Activated T-cell treated with anti-CD3 and anti-CD28 coated beads for 4 hours (primary cell): ENCODE measurements around the gene KRTAP4-3.
"Not testable (repeated sequence)": the region's sequence is repeated elsewhere in the genome, so short reads cannot be mapped to it uniquely, and the experiment has no call there.

Source experiments
- DNase-seq: peaks from one replicate; pipeline ENCODE4 v3.0.0-alpha.2; 2020

Gene KRTAP4-3

DNA sequence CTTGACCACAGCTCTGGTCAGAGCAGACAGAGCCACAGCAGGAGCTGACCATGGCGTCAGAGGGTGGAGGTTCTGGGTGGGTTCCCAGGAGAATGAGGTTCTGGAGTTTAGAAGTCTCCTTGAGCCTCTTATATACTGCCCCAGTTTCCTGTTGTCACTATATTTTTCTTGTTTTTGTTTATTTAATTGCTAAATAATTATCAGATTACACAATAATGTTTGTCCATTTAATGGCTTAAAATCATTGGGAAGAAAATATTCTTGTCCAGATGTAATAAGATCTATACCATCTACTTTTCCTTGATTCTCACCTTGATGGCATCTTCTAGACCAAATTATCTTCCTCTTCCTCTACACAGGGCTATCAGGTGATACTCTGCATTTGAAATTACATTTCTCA, at the start of gene KRTAP4-3:
KRTAP4-3 (minus strand) TSS at position 101 of the 400 bp plus-strand sequence; CDS start at position 52, 49 bp downstream.
- DNase-seq, result no peak

DNA sequence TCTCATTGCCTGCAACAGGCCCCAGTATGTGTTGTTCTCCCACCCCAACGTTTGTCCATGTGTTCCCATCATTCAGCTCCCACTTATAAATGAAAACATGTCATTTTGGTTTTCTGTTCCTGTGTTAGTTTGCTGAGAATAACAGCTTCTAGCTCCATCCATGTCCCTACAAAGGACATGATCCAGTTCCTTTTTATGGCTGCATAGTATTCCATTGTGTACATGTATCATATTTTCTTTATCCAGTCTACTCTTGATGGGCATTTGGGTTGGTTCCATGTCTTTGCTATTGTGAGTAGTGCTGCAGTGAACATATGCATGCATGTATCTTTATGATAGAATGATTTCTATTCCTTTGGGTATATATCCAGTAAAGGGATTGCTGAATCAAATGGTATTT, 47.7 kb upstream of the KRTAP4-3 start:
- DNase-seq, result no peak

DNA sequence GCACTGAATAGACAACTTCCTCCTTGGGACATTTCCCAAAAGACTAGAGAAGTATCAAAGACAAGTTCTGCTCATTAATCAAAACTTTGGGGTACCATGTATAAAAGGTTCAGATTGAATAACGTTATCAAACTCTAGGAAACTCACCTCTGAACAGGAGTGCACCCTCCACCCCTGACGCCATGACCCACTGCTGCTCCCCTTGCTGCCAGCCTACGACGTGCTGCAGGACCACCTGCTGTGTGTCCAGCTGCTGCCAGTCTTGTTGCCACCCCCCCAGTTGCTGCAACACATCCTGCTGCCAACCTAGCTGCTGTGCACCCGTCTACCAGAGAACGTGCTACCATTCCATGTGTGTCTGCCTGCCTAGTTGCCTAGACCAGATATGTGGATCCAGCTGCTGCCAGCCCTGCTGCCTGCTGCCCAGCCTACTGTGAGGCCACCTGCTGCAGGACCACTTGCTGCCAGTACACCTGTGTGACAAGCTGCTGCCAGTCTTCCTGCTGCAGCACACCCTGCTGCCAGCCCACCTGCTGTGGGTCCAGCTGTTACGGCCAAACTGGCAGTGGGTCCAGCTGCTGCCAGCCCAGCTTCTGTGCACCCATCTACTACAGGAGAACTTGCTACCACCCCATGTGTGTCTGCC, 44.6 kb upstream of the KRTAP4-3 start:
- no peak for DNase-seq

DNA sequence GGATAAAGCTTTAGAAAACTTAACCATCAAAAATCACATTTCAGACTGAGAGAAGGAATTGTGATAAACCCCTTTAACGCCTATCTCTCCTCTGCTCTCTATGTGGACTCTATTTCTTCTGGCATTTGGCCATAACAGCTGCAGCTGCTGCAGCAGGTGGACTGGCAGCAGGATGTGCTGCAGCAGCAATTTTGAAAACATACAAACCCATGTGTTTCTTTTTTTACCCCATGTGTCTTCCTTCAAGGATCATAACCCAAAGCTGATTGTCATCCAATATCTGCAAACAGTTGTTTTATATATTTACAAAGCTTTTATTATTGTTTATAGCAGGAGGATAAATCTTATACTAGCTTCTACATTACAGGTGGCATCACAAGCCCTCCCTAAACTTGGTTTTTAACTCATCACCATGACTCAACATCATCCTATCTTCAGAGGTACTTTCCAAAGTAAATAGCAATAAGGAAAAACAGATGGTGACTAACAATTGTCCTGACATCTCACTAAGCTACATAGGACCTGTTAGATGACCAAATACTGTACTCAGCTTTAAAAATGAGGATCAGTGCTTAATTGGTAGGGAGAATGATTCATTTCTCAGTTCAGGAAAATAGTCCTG, 43.9 kb upstream of the KRTAP4-3 start:
- DNase-seq, result no peak

DNA sequence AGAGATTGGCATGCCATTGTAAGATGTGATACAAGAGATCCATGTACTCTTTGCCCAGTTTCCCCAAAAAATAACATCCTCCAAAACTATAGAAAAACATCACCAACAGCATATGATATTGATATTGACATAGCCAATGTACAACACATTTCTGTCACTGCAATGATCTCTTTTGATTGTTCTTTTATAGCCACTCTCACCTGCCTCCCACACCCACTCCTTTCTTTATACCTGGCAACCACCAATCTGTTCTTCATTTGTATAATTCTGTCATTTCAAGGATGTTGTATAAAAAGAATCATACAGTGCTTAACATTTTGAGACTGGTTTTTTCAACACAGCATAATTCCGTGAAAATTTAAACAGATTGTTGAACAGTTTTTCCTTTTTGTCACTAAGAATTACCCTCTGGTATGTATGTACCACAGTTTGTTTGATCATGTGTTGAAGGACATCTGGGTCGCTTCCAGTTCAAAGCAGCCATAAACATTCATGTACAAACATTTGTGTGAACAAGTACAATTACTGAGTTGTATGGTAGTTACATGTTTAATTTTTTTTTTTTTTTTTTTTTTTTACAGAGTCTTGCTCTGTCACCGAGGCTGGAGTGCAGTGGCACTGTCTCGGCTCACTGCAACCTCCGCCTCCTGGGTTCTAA, 31.5 kb upstream of the KRTAP4-3 start:
- no peak for DNase-seq

DNA sequence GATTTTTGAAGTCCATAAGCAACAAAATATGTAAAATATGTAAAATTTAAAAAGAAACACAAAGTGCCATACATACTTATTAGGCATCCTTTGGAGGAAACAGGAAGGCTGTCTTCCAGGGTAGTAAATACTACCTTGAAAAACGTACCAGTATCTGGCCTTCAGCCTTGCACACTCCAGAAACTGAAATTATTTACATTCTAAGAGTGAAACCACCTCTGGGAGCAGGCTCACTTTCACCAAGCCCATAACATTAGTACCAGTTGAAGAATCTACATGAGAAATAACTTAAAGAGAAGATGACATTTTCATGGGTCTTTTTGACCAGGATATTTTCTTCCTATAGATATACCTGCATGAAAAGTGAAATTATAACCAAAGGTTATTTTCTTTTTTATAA, 28.0 kb upstream of the KRTAP4-3 start:
- no peak for DNase-seq

DNA sequence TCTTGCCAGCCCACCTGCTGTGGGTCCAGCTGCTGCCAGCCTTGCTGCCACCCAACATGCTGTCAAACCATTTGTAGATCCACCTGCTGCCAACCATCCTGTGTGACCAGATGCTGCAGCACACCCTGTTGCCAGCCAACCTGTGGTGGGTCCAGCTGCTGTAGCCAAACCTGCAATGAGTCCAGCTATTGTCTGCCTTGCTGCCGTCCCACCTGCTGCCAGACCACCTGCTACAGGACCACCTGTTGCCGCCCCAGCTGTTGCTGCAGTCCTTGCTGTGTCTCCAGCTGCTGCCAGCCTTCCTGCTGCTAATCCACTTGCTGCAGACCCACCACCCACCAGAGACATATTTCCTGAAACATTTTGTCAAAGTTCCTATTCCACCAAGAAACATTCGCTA, 22.3 kb upstream of the KRTAP4-3 start:
- DNase-seq, result no peak

DNA sequence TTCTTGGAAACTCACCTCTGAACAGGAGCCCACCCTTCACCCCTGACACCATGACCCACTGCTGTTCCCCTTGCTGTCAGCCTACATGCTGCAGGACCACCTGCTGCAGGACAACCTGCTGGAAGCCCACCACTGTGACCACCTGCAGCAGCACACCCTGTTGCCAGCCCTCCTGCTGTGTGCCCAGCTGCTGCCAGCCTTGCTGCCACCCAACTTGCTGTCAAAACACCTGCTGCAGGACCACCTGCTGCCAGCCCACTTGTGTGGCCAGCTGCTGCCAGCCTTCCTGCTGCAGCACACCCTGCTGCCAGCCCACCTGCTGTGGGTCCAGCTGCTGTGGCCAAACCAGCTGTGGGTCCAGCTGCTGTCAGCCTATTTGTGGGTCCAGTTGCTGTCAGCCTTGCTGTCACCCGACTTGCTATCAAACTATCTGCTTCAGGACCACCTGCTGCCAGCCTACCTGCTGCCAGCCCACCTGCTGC, 21.9 kb upstream of the KRTAP4-3 start, which contains the start of gene KRTAP9-1:
KRTAP9-1 (plus strand) TSS at position 51 of the 482 bp plus-strand sequence; CDS start at position 51, 0 bp downstream.
- DNase-seq, result not testable (repeated sequence)

DNA sequence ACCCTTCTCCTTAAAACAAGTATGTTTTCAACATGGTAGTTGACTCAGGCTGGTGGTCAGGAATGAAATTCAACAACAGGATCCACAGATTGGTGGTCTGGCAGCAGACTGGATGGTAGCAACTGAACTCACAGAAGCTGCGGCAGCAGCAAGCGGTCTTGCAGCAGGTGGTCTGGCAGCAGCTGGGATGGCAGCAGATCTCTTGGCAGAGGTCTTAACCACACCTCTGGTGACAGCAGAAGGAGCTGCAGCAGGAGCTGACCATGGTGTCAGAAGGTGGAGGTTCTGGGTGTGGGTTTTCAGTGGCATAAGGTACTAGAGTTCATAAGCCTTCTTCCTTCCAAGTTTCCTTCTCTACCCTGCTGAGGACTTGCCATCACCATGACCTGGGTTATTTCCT, 18.9 kb upstream of the KRTAP4-3 start:
- DNase-seq, result no peak

DNA sequence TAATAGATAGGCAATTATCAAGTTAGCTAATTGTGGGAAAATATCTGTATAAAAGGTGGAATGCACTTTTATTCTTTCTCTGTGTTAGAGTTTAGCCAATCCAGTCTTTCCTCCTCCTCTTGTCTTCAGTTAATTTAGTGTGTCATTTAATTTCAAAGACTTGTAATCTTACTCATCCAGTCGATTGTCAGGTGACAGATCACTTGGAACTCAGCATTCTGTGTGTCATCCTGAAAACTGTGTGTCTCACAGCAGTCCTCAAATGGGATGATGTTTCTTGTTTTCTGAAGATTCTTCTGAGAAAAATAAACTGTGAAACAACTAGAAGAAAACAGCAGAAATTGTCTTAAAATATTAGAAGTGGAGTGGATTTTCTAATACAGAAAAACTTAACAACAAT, 17.0 kb upstream of the KRTAP4-3 start:
- no peak for DNase-seq

DNA sequence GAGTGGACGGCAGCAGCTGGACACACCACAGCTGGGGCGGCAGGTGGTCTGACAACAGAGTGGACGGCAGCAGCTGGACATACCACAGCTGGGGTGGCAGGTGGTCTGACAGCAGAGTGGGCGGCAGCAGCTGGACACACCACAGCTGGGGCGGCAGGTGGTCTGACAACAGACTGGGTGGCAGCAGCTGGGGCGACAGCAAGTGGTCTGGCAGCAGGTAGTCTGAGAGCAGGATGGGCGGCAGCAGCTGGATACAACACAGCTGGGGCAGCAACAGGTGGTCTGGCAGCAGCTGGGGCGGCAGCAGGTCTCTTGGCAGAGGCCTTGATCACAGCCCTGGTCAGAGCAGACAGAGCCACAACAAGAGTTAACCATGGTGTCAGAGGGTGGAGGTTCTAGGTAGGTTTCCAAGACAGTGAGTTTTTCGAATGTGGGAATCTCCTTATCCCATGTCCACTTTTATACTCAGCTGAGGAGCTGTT, 16.5 kb upstream of the KRTAP4-3 start, which contains the start of gene KRTAP4-1:
KRTAP4-1 (minus strand) TSS at position 432 of the 482 bp plus-strand sequence; CDS start at position 375, 57 bp downstream.
- DNase-seq, result no peak

DNA sequence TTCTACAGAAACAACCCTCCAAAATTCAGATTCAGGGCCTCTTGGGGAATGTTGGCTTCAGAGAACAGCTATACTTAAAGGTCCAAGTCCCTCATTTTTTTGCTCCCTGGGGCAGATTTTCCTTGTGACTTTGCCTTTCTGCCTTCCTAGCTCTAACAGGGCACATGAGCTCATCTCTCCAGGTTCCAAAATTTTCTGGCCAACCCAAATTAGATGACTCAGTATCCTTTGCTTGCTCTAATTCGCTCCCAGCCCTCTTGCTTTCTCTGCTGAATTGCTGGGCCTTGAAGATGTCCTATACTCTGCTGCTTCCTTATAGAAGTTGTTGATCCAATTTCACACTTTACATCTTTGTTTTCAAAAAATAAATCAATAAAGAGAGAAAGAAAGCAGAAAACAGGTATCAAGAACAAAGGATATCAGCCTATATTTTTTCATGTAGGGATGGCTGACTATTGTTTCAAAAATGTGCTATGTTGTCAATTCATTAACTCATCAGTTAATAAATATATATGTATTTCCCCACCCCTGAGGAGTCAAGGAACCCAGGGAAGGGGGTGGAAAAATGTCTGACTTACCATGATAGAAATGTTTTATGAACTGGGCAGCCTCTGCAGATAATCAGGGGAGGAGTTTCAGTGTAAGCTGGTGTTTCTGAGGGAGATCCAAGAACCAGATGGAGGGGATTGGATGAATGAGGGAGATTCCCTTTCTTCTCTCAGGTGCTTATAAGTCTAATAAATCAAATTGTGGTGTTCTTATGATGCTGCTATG, 11.0 kb upstream of the KRTAP4-3 start:
- no peak for DNase-seq

DNA sequence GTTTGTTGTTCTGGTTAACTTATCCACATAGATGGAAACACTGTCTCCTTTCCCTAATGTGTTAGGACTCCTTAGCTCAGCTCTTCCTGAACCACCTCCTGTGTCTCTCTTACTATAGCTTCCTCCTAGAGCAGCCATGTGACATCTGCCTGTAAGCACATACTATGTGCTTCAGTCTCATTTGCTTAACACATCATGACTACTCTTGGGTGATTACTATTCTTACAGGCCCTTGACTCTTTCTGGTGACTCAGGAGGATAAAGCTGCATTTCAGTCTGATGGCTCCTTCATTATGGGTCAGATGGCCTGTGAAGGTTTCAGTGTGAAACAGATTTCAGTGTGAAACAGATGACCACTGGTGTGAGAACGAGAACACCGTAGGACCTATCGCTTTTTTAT, 10.3 kb upstream of the KRTAP4-3 start:
- no peak for DNase-seq

DNA sequence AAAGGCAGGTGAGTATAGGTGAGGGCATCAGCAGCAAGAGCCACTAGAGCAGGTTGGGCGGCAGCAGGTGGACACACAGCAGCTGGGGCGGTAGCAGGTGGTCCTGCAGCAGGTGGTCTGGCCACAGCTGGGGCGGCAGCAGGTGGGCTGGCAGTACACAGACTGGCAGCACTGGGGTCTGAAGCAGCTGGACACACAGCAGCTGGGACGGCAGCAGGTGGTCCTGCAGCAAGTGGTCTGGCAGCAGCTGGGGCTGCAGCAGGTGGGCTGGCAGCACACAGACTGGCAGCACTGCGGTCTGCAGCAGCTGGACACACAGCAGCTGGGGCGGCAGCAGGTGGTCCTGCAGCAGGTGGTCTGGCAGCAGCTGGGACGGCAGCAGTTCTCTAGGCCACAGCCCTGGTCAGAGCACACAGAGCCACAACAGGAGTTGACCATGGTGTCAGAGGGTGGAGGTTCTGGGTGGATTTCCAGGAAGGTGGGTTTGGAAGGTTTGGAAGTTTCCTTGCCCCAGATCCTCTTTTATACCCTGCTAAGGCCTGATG, 9.8 kb upstream of the KRTAP4-3 start, which contains the start of gene KRTAP4-2:
KRTAP4-2 (minus strand) TSS at position 495 of the 545 bp plus-strand sequence; CDS start at position 438, 57 bp downstream.
- DNase-seq, result no peak

DNA sequence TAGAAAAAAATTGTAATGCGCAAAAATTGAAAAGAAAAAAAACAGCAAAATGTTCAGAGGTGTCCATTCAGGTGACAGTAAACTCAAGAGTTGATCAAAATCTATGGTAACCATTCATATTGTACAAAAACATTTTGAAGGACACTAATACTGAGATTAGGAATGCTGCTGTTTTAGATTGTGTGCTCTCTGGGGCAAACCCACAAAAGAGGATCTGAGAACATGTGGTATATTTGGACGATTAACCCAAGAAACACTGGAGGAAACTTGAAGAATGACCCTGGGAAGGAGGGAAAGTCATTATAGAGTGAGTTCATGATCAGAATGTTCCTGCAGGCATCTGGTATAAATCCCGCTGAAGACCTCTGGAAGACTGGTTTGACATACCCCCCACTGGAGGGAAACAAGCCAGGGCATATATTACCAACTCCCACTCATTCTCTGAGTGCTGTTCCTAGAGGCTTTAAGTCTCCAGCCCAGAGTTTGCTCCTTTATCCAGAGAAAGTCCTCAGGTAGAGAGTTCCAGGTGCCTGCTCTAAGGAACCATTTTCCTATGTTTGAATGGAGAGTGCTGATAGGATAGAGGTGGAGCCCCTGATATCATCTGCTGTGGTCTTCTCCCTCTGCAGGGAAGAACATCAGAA, 8.8 kb upstream of the KRTAP4-3 start:
- DNase-seq, result no peak

DNA sequence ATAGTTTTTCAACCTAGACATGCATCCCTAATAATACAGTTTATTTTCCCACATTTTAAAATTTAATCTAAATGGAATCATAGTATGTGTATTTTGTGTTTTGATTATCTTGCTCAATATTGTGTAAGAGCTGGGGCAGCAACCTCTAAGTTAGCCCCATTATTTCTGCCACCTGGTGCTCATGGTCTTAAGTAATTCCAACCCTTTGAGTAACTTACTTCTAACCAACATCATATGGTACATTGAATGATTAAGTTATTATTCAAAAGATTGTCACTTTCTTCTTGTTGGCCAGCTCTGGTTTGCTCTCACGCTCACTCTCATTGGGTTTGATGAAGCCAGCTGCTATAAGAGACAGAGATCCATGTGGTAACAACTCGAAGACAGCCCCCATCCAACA, 3.9 kb upstream of the KRTAP4-3 start:
- DNase-seq, result no peak

DNA sequence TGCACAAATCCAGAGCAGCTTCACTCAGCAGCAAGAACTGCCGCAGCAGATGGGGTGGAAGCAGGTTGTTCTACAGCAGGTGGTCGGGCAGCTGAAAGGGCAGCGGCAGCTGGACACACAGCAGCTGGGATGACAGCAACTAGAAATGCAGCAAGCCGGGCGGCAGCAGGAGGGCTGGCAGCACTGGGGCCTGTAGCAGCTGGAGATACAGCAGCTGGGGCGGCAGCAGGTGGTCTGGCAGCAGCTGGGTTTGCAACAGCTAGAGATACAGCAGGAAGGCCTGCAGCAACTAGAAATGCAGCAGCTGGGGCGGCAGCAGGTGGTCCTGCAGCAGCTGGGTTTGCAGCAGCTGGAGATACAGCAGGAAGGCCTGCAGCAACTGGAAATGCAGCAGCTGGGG, 460 bp downstream of the KRTAP4-3 start:
- DNase-seq, result no peak

DNA sequence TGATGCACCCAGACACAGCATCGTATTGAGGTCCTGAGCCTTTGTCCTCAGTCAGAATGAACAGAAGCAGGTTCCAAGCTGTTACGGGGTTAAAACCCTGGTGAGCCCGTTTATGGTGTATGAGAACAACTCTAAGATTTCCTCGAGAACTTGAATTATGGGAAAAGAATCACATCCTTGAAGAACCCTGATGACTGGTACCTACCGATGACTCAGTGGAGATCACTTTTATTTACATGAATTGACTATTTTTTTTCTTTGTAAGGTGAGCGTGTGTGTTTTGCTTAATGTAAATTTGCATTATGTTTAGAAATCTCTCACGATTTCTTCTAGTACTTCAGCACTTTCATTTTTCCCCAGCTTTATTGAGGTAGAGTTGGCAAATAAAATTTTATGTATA, 4.2 kb downstream of the KRTAP4-3 start:
- DNase-seq, result no peak

DNA sequence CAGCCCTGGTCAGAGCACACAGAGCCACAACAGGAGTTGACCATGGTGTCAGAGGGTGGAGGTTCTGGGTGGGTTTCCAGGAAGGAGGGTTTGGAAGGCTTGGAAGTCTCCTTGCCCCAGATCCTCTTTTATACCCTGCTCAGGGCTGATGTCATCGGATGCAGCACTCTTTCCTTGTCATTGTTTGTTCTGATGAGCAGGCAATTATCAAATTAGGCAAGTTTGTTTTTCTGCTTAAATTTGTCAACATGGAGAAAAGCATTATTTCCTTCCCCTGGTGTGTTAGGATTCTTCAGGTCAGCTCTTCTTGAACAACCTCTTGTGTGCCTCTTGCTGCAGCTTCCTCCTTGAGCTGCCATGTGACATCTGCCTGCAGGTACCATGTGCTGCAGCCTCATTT, 7.4 kb downstream of the KRTAP4-3 start, which contains the start of gene KRTAP4-4:
KRTAP4-4 (minus strand) TSS at position 101 of the 400 bp plus-strand sequence; CDS start at position 44, 57 bp downstream.
- DNase-seq, result no peak

DNA sequence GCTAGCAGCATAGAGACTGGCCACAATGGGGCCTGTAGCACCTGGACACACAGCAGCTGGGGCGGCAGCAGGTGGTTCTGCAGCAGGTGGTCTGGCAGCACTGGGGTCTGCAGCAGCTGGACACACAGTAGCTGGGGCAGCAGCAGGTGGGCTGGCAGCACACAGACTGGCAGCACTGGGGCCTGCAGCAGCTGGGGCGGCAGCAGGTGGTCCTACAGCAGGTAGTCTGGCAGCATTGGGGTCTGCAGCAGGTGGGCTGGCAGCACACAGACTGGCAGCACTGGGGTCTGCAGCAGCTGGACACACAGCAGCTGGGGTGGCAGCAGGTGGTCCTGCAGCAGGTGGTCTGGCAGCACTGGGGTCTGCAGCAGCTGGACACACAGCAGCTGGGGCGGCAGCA, 7.8 kb downstream of the KRTAP4-3 start:
- not testable (repeated sequence) for DNase-seq

DNA sequence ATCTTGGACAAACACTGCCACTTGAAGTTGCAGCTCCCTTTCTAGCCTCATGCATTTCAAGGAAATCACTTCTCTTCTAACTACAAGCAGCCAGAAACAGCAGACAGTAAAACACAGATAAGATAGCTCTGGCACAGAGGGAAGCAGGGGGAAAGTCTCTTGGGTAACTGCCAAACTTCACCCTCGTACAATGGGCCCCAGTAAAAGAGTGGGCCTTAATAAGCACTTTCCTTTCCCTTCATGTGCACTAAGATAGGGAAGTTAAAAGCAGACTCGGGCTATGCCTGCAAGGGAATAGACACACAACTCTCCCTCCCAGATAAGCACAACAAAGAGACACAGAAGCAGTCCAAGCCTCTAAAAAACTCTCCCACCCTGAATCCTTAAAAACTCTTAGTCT, 14.2 kb downstream of the KRTAP4-3 start:
- no peak for DNase-seq

DNA sequence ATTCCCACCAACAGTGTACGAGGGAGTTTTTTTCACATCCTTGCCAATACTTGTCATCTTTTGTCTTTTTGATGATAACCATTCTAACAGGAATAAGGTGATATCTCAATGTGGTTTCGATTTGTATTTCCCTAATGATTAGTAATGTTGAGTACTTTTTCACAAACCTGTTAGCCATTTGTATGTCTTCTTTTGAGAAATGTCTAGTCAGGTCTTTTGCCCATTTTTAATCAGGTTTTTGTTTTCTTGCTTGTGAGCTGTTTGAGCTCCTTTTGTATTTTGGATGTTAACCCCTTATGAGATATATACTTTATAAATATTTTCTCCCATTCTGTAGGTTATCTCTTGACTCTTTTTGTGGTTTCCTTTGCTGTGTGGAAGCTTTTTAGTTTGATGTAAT, 16.5 kb downstream of the KRTAP4-3 start:
- no peak for DNase-seq
